Left cardiac atrium (tissue), 4 donors: Measurements from ENCODE around the gene SSC4D. TPM values are rescaled to one million over a fixed set of nuclear protein-coding genes. Genes with fewer than 3 reads are reported as not detected.

Source experiments
- ATAC-seq, 2 donors: fragments of 200-7000 bp; cut with Tn5 transposase; one replicate each; pipeline ENCODE4 v1.9.1; 2020; ENCODE audit warnings: mild to moderate bottlenecking in 2 of 2, moderate library complexity in 2 of 2
- DNase-seq: peaks from one replicate; pipeline ENCODE4 v3.0.0-alpha.2; 2020
- intact Hi-C, 2 donors: fragments of 100-400 bp; cut with DNase I; formaldehyde crosslinking; loops; one replicate each; pipeline versions ENCODE4 v1.14.1 to v1.15.1; 2022 to 2023
- total RNA-seq, 2 donors: library from RNA; stranded (reverse); fragmentation: NEBNext Ultra II Directional; extraction: Animal tissue kit (Norgen Biotek cat#: 25700); gene quantifications; one replicate each; pipeline ENCODE4 v1.2.1, GENCODE V29; 2021
- donor health status: DM: no; HTN: yes; CAD: no.
- donor health status: DM: no; HTN: yes; CAD: no; lungs with severe emphysema.
- donor health status: DM: yes; HTN: yes; CAD: no.
- donor health status: Dilated cardiomyopathy.

SSC4D gene
- total RNA-seq, 2 donors from 2014 or later = 0.55 to 1.4 TPM

DNA sequence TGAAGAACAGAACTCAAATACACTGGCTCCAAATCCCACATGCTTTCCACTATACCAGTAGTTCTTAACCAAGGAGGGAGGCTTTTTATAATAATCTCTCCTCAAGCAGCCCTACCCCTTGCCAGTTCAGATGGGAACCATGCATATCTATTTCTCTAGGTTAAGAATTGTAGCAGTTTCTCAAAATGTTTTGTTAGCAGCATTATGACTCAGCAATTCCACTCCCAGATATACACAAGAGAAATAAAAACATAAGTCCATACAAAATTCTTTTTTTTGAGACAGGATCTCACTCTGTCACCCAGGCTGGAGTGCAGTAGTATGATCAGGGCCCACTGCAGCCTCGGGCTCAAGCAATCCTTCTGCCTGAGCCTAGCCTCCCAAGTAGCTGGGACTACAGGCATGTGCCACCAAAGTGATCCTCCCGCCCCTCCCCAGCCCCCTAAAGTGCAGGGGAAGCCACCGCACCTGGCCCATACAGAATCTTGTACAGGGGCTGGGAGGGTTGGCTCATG, 68.8 kb downstream of the SSC4D start:
- intact Hi-C loops = no loop called here
- DNase-seq = no peak
- ATAC-seq = peak; percentile 9 to 25

Other genes starting within 250 kb of the SSC4D start
- 10 to 100 TPM; 19.7 to 27.4 TPM for gene SRRM3, start 207.8 kb downstream of the SSC4D start, total RNA-seq
- gene HSPB1, start 107.0 kb downstream of the SSC4D start, total RNA-seq = 1,000 to 10,000 TPM; 1,191 to 2,127 TPM
- gene YWHAG, start 50.7 kb downstream of the SSC4D start, total RNA-seq = 100 to 1,000 TPM; 218 to 253 TPM
- under 1 TPM in 1 of 2 donors, not detected in 1; 0.76 TPM for gene ZP3, start 15.3 kb upstream of the SSC4D start, total RNA-seq
- gene DTX2, start 52.0 kb upstream of the SSC4D start, total RNA-seq = 10 to 100 TPM in 1 of 2 donors, 1 to 10 TPM in 1; 8.5 to 11.4 TPM
- gene UPK3B, start 100.9 kb upstream of the SSC4D start, total RNA-seq = 10 to 100 TPM in 1 of 2 donors, 1 to 10 TPM in 1; 3.7 to 33.8 TPM
- gene SPDYE16, start 133.6 kb upstream of the SSC4D start, total RNA-seq = under 1 TPM; 0.12 to 0.34 TPM
- gene POMZP3, start 217.6 kb upstream of the SSC4D start, total RNA-seq = 1 to 10 TPM; 5.7 to 7.7 TPM